HepG2 (cell line): ENCODE results near the gene LEAP2. TPM values are rescaled to one million over a fixed set of nuclear protein-coding genes. Genes with fewer than 3 reads are reported as not detected.

Source experiments
- ATAC-seq: fragments of 200-7000 bp; cut with Tn5 transposase; 3 replicates; pipeline ENCODE4 v1.9.1; 2020; ENCODE audit warnings: mild to moderate bottlenecking, moderate library complexity
- BruUV-seq: library from RNA; stranded (reverse); fragments of 400-500 nt; replicated peaks from 2 replicates; lab custom pipeline; 2021; lab: Mats Ljungman, UMichigan
- CTCF ChIA-PET: fragments of 300-600 bp; formaldehyde crosslinking; extraction: SDS; loops from one replicate; lab custom pipeline; 2021; ENCODE audit warnings: low total read pairs, inconsistent platforms, low intra/inter-chr PET ratio; lab: Yijun Ruan, JAX
- POLR2A ChIA-PET: fragments of 350-600 bp; sonication (Branson Sonifier 250); formaldehyde crosslinking; loops from one replicate; lab custom pipeline; 2020; ENCODE audit warnings: antibody characterized with exemption, inconsistent platforms; lab: Yijun Ruan, JAX
- DNase-seq: peaks from one replicate; pipeline ENCODE4 v3.0.0-alpha.2; 2015; ENCODE audit warnings: low spot score
- FAIRE-seq: peaks from 3 replicates; lab custom pipeline; 2011; peaks lifted over from hg19 to GRCh38; lab: Jason Lieb, UNC
- H2AFZ ChIP-seq: one replicate; pipeline ENCODE4 v1.6.1; 2011; ENCODE audit warnings: low read length, inconsistent platforms
- H3K27ac ChIP-seq: fragments of 300-600 bp; 3 replicates; pipeline ENCODE4 v1.8.0; 2011; ENCODE audit warnings: mixed run types, mild to moderate bottlenecking, mixed read lengths, low read length, inconsistent platforms; ENCODE audit not compliant: insufficient read depth; ENCODE audit errors: extremely low read length
- H3K27me3 ChIP-seq, 2 experiments: fragments of 200-600 bp in 1 of 2; 2 replicates in 1 of 2; 3 replicates in 1 of 2; pipeline versions ENCODE4 v1.6.0 to v1.8.0; 2011; ENCODE audit warnings: low read length in 2 of 2, mild to moderate bottlenecking in 2 of 2, moderate library complexity in 2 of 2, inconsistent platforms in 1 of 2; ENCODE audit not compliant: insufficient read depth in 2 of 2, control insufficient read depth in 1 of 2
- H3K36me3 ChIP-seq, 2 experiments: fragments of 200-600 bp in 1 of 2; replicated peaks in 1 of 2; 2 replicates in 1 of 2; 3 replicates in 1 of 2; pipeline versions ENCODE4 v1.5.1 to v1.8.0; 2011; ENCODE audit warnings: low read length in 2 of 2, inconsistent platforms in 1 of 2; ENCODE audit not compliant: insufficient read depth in 2 of 2, control insufficient read depth in 1 of 2
- H3K4me1 ChIP-seq: 2 replicates; pipeline ENCODE4 v1.5.1; 2012; ENCODE audit warnings: low read length, inconsistent platforms; ENCODE audit not compliant: insufficient read depth
- H3K4me2 ChIP-seq: 2 replicates; pipeline ENCODE4 v1.6.0; 2011; ENCODE audit warnings: low read depth, low read length, inconsistent platforms
- H3K4me3 ChIP-seq, 3 experiments: fragments of 200-600 bp in 1 of 3; sonication (generic), shearing (Covaris generic) in 1 of 3; replicated peaks in 1 of 3; 2 replicates each; pipeline ENCODE4 v1.5.1; 2011 to 2016; ENCODE audit warnings: low read length in 3 of 3, inconsistent platforms in 2 of 3, low read depth in 2 of 3, mild to moderate bottlenecking in 2 of 3, control low read depth in 1 of 3, mixed read lengths in 1 of 3; ENCODE audit not compliant: insufficient read depth in 1 of 3
- H3K79me2 ChIP-seq: one replicate; pipeline ENCODE4 v1.6.1; 2011; ENCODE audit warnings: low read length, inconsistent platforms; ENCODE audit not compliant: insufficient read depth
- H3K9ac ChIP-seq: 2 replicates; pipeline ENCODE4 v1.6.0; 2011; ENCODE audit warnings: mild to moderate bottlenecking, low read depth, low read length, inconsistent platforms; ENCODE audit not compliant: insufficient read depth
- H3K9me3 ChIP-seq: 2 replicates; pipeline ENCODE4 v1.5.1; 2012; ENCODE audit warnings: mild to moderate bottlenecking, low read length
- H4K20me1 ChIP-seq: 2 replicates; pipeline ENCODE4 v1.6.0; 2011; ENCODE audit warnings: inconsistent platforms, mild to moderate bottlenecking, low read length, moderate library complexity; ENCODE audit not compliant: insufficient read depth
- BRD4 ChIP-seq: sonication (generic); formaldehyde crosslinking; IDR thresholded peaks from 2 replicates; pipeline ENCODE4 v1.4.0; 2020; ENCODE audit warnings: missing genetic modification reagents
- HIVEP1 ChIP-seq: sonication (generic); formaldehyde crosslinking; IDR thresholded peaks from 2 replicates; pipeline ENCODE4 v1.4.0; 2020; ENCODE audit warnings: mild to moderate bottlenecking, missing genetic modification reagents
- MXI1 ChIP-seq: IDR thresholded peaks from 3 replicates; pipeline ENCODE4 v1.6.1; 2012; ENCODE audit warnings: low read depth, low read length, inconsistent platforms, borderline replicate concordance
- NBN ChIP-seq: fragments of 450-650 bp; conservative IDR thresholded peaks from 2 replicates; pipeline ENCODE4 v1.6.1; 2017
- YEATS2 ChIP-seq: sonication (generic); formaldehyde crosslinking; IDR thresholded peaks from 2 replicates; pipeline ENCODE4 v1.4.0; 2020; ENCODE audit warnings: missing genetic modification reagents, borderline replicate concordance
- ZBTB8A ChIP-seq: sonication (generic); formaldehyde crosslinking; IDR thresholded peaks from 2 replicates; pipeline ENCODE4 v1.4.0; 2020; ENCODE audit warnings: mild to moderate bottlenecking, low read depth, missing genetic modification reagents, borderline replicate concordance
- ZFP41 ChIP-seq: sonication (generic); formaldehyde crosslinking; IDR thresholded peaks from 2 replicates; pipeline ENCODE4 v1.4.0; 2020; ENCODE audit warnings: mild to moderate bottlenecking, missing genetic modification reagents, borderline replicate concordance
- ZNF513 ChIP-seq: sonication (generic); formaldehyde crosslinking; conservative IDR thresholded peaks from 2 replicates; pipeline ENCODE4 v1.5.0; 2020; ENCODE audit warnings: missing genetic modification reagents
- ZNF567 ChIP-seq: sonication (generic); formaldehyde crosslinking; IDR thresholded peaks from 2 replicates; pipeline ENCODE4 v1.8.1; 2023; ENCODE audit warnings: mild to moderate bottlenecking, missing genetic modification reagents, borderline replicate concordance
- ZNF652 ChIP-seq: IDR thresholded peaks from 2 replicates; pipeline ENCODE4 v1.6.1; 2016; ENCODE audit warnings: low read depth, borderline replicate concordance
- ZNF780A ChIP-seq: sonication (generic); formaldehyde crosslinking; IDR thresholded peaks from 2 replicates; pipeline ENCODE4 v1.8.0; 2022; ENCODE audit warnings: mild to moderate bottlenecking, missing genetic modification reagents, moderate library complexity
- ZNF83 ChIP-seq: sonication (generic); formaldehyde crosslinking; IDR thresholded peaks from 2 replicates; pipeline ENCODE4 v1.4.0; 2020; ENCODE audit warnings: missing genetic modification reagents, mild to moderate bottlenecking, borderline replicate concordance
- WGBS: methylation state at CpG from one replicate; pipeline ENCODE4 v1.1.6; 2017; ENCODE audit warnings: low lambda C conversion rate; 5-methylcytosine and 5-hydroxymethylcytosine counted together
- in situ Hi-C: cut with HindIII; loops from 2 replicates; pipeline ENCODE4 v1.10.0; 2017; ENCODE audit warnings: low pct_unique_long_range_greater_than_20kb; ENCODE audit not compliant: extremely low pct_ligation_motif_present
- intact Hi-C: fragments of 100-400 bp; cut with micrococcal nuclease; formaldehyde crosslinking; loops from one replicate; pipeline ENCODE4 v1.10.0; 2022; ENCODE audit not compliant: unreplicated experiment
- polyA plus RNA-seq, 8 experiments: library from polyadenylated mRNA; depleted of rRNA in 3 of 8; stranded (reverse) in 7 of 8; unstranded in 1 of 8; fragments of >200 nt; fragmentation: Illumina TruSeq in 4 of 8; extraction: Trizol in 4 of 8; gene quantifications; 2 replicates each; pipeline versions ENCODE4 v1.2.1 to v1.2.3, GENCODE V29; 2011 to 2016; ENCODE audit warnings: low read depth in 4 of 8, missing spikeins in 1 of 8, mixed read lengths in 1 of 8; ENCODE audit not compliant: insufficient read depth in 1 of 8
- total RNA-seq, 5 experiments: library from RNA; depleted of rRNA; stranded (reverse); fragments of >200 nt; fragmentation: Illumina TruSeq; extraction: Trizol; gene quantifications; 2 replicates each; pipeline ENCODE4 v1.2.3, GENCODE V29; 2016; ENCODE audit warnings: low read depth in 1 of 5
- TF ChIP-seq, protein P1 (sequence below): sonication (generic); formaldehyde crosslinking; IDR thresholded peaks from 2 replicates; pipeline ENCODE4 v1.4.0; 2020; ENCODE audit warnings: missing genetic modification reagents
- TF ChIP-seq, protein P2 (sequence below): IDR thresholded peaks from 2 replicates; pipeline ENCODE4 v1.6.1; 2016; ENCODE audit warnings: low read depth, borderline replicate concordance

LEAP2 gene
- total and polyA plus RNA-seq, 2 of the 13 experiments (the other 11 are each of a cell fraction or from before 2014, with no cell fraction given) = 23.9 to 51.9 TPM

DNA sequence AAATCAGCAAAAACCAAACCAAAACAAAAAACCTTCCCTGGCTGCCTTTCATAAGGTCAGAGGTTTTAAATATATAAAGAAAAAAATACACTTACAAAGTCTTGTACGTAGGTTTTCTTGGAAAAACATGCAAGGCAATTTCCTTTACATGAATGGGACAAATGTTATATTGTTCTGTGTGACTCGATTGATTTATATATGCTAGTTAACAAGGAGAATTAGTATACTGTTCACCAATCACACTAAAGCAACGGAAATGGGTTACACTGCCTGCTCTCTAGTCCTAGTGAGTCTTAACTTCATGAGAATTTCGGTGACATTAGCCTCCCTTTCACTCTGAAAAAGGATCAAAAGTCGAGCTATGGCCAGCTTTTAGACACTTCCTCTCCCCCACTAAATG is 12.7 kb upstream of the LEAP2 start:
- intact Hi-C loops (no loop called here), in situ Hi-C loops (no loop called here)
- H3K9me3 ChIP-seq = no peaks in the 10 kb centered on the region
- H3K79me2 ChIP-seq = no peaks in the 10 kb centered on the region
- H3K9ac ChIP-seq = no peak overlapping the region
- H3K27me3 ChIP-seq = no peaks in the 10 kb centered on the region; a peak in 1 of 5 replicates
- peaks cover 21% of the 10 kb centered on the region for H3K4me1 ChIP-seq
- no peak overlapping the region for H3K4me3 ChIP-seq
- H3K4me2 ChIP-seq = no peak overlapping the region
- H2AFZ ChIP-seq = no peak overlapping the region
- FAIRE-seq (no peak), ATAC-seq (no peak)
- ChIA-PET POLR2A (interaction anchor here (1.4 kb wide), 2 partner anchors 12 to 22 kb away, joined by 3 to 5 read pairs; no protein-coding TSS in a partner anchor), CTCF (no interaction called here)
- no peak overlapping the region for H3K27ac ChIP-seq
- 67% methylated on average over 5 of the region's 5 CpGs for WGBS
- no peaks in the 10 kb centered on the region for H3K36me3 ChIP-seq
- no TSS peak for BruUV-seq
- H4K20me1 ChIP-seq = no peaks in the 10 kb centered on the region
- TF ChIP-seq, protein P1, sequence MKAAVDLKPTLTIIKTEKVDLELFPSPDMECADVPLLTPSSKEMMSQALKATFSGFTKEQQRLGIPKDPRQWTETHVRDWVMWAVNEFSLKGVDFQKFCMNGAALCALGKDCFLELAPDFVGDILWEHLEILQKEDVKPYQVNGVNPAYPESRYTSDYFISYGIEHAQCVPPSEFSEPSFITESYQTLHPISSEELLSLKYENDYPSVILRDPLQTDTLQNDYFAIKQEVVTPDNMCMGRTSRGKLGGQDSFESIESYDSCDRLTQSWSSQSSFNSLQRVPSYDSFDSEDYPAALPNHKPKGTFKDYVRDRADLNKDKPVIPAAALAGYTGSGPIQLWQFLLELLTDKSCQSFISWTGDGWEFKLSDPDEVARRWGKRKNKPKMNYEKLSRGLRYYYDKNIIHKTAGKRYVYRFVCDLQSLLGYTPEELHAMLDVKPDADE (CRISPR knock-in tag) = no peak
- TF ChIP-seq HIVEP1 (CRISPR knock-in tag) = no peak
- TF ChIP-seq BRD4 (CRISPR knock-in tag) = no peak
- TF ChIP-seq NBN = no peak
- no peak for TF ChIP-seq MXI1
- no peak for TF ChIP-seq ZNF567 (CRISPR knock-in tag)
- TF ChIP-seq ZNF780A (CRISPR knock-in tag) = no peak
- no peak for TF ChIP-seq YEATS2 (CRISPR knock-in tag)
- TF ChIP-seq ZNF652 (CRISPR knock-in tag) = no peak
- TF ChIP-seq, protein P2, sequence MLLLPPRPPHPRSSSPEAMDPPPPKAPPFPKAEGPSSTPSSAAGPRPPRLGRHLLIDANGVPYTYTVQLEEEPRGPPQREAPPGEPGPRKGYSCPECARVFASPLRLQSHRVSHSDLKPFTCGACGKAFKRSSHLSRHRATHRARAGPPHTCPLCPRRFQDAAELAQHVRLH (CRISPR knock-in tag) = no peak
- no peak for TF ChIP-seq ZNF513 (CRISPR knock-in tag)
- TF ChIP-seq ZFP41 (CRISPR knock-in tag) = no peak
- no peak for TF ChIP-seq ZNF83 (CRISPR knock-in tag)
- no peak for TF ChIP-seq ZBTB8A (CRISPR knock-in tag)
- TF ChIP-seq, all 625 proteins: peak for 0
- DNase-seq = no peak
